SK-N-SH treated with all-trans-retinoic acid at 6 μM for 48 hours (cell line): ENCODE measurements around the gene ARVCF.

Experiments used
- ATAC-seq: fragments of 200-7000 bp; cut with Tn5 transposase; 3 replicates; pipeline ENCODE4 v1.9.1; 2020; ENCODE audit warnings: mild to moderate bottlenecking, moderate library complexity
- ARNTL ChIP-seq: fragments of 450-650 bp; formaldehyde crosslinking; IDR thresholded peaks from 2 replicates; pipeline ENCODE4 v1.5.0; 2020; ENCODE audit warnings: low read depth, mild to moderate bottlenecking, moderate library complexity, borderline replicate concordance
- BACH2 ChIP-seq: fragments of 250-450 bp; sonication (Bioruptor Pico); IDR thresholded peaks from 2 replicates; pipeline ENCODE4 v1.9.0; 2021; ENCODE audit warnings: mild to moderate bottlenecking, borderline replicate concordance
- CREB5 ChIP-seq: fragments of 250-450 bp; sonication (Bioruptor Pico); IDR thresholded peaks from 2 replicates; pipeline ENCODE4 v1.5.1; 2020; ENCODE audit warnings: low read depth, mild to moderate bottlenecking, moderate library complexity
- CSDC2 ChIP-seq: fragments of 250-450 bp; sonication (Bioruptor Pico); IDR thresholded peaks from 2 replicates; pipeline ENCODE4 v1.5.0; 2020; ENCODE audit warnings: mild to moderate bottlenecking, moderate library complexity
- CSRNP3 ChIP-seq: fragments of 250-450 bp; sonication (Bioruptor Pico); IDR thresholded peaks from 2 replicates; pipeline ENCODE4 v1.5.1; 2021; ENCODE audit warnings: mild to moderate bottlenecking, moderate library complexity
- ESRRG ChIP-seq: fragments of 250-450 bp; sonication (Bioruptor Pico); IDR thresholded peaks from 2 replicates; pipeline ENCODE4 v1.6.1; 2021; ENCODE audit warnings: mild to moderate bottlenecking
- OSR1 ChIP-seq: fragments of 250-450 bp; sonication (Bioruptor Pico); IDR thresholded peaks from 2 replicates; pipeline ENCODE4 v1.8.0; 2022; ENCODE audit warnings: moderate library complexity, mild to moderate bottlenecking, inconsistent platforms
- PATZ1 ChIP-seq: fragments of 250-450 bp; sonication (Bioruptor Pico); IDR thresholded peaks from 2 replicates; pipeline ENCODE4 v1.8.0; 2020; ENCODE audit warnings: mild to moderate bottlenecking, moderate library complexity, borderline replicate concordance
- RARB ChIP-seq: fragments of 250-450 bp; sonication (Bioruptor Pico); IDR thresholded peaks from 2 replicates; pipeline ENCODE4 v1.8.0; 2021; ENCODE audit warnings: mild to moderate bottlenecking, moderate library complexity
- SNAI2 ChIP-seq: fragments of 250-450 bp; sonication (Bioruptor Pico); IDR thresholded peaks from 2 replicates; pipeline ENCODE4 v1.5.0; 2020; ENCODE audit warnings: mild to moderate bottlenecking, moderate library complexity
- TCF4 ChIP-seq: fragments of 250-450 bp; sonication (Bioruptor Pico); IDR thresholded peaks from 2 replicates; pipeline ENCODE4 v1.8.0; 2021; ENCODE audit warnings: mild to moderate bottlenecking, moderate library complexity, borderline replicate concordance
- ZC3H10 ChIP-seq: fragments of 250-450 bp; sonication (Bioruptor Pico); IDR thresholded peaks from 2 replicates; pipeline ENCODE4 v1.5.1; 2021; ENCODE audit warnings: mild to moderate bottlenecking, moderate library complexity
- ZFP3 ChIP-seq: fragments of 250-450 bp; sonication (Bioruptor Pico); IDR thresholded peaks from 2 replicates; pipeline ENCODE4 v1.5.0; 2020; ENCODE audit warnings: mild to moderate bottlenecking, moderate library complexity
- ZNF565 ChIP-seq: fragments of 450-650 bp; formaldehyde crosslinking; conservative IDR thresholded peaks from 2 replicates; pipeline ENCODE4 v1.5.0; 2020; ENCODE audit warnings: low read depth, mild to moderate bottlenecking, moderate library complexity
- ZNF70 ChIP-seq: fragments of 450-650 bp; formaldehyde crosslinking; IDR thresholded peaks from 2 replicates; pipeline ENCODE4 v1.5.0; 2020; ENCODE audit warnings: mild to moderate bottlenecking, moderate library complexity
- ZNF8 ChIP-seq: fragments of 450-650 bp; formaldehyde crosslinking; IDR thresholded peaks from 2 replicates; pipeline ENCODE4 v1.5.0; 2020; ENCODE audit warnings: mild to moderate bottlenecking, moderate library complexity
- TF ChIP-seq, protein P1 (sequence below): fragments of 250-450 bp; sonication (Bioruptor Pico); IDR thresholded peaks from 2 replicates; pipeline ENCODE4 v1.8.0; 2021; ENCODE audit warnings: low read depth, mild to moderate bottlenecking, moderate library complexity, borderline replicate concordance
- TF ChIP-seq, protein P2 (sequence below): fragments of 250-450 bp; sonication (Bioruptor Pico); IDR thresholded peaks from 2 replicates; pipeline ENCODE4 v1.5.0; 2020; ENCODE audit warnings: mild to moderate bottlenecking, moderate library complexity

Gene ARVCF

DNA sequence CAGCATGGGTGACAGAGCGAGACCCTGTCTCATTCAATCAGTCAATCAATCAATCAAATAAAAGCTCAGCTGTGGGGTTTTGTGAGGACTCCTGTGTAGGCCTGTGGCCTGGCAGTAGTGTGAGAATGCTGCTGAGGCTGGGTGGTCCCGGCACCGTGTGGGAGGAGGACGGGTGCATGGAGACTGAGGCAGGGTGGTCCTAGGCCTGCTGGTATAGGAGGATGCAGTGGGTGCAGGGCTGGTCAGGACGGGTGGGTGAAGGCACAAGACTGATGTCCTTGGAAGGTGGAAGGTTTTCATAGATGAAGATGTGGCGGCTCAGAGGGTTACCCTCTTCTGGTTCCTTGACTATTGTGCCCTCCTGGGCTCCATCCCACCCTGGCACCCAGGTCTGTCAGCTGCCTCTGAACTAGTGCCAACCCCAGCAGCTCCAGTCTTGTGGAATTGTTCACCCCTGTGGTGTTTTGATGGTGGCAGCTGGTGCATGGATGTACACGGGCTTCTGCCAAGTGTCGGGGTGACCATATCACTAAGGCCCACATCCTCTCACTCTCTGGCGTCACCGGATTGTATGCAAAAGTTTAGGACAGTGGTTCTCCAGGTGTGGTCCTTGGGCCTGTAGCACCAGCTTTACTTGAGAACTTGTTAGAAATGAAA, 28.0 kb upstream of the ARVCF start:
- TF ChIP-seq, protein P1, sequence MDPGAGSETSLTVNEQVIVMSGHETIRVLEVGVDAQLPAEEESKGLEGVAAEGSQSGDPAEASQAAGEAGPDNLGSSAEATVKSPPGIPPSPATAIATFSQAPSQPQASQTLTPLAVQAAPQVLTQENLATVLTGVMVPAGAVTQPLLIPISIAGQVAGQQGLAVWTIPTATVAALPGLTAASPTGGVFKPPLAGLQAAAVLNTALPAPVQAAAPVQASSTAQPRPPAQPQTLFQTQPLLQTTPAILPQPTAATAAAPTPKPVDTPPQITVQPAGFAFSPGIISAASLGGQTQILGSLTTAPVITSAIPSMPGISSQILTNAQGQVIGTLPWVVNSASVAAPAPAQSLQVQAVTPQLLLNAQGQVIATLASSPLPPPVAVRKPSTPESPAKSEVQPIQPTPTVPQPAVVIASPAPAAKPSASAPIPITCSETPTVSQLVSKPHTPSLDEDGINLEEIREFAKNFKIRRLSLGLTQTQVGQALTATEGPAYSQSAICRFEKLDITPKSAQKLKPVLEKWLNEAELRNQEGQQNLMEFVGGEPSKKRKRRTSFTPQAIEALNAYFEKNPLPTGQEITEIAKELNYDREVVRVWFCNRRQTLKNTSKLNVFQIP (CRISPR knock-in tag) = no peak
- TF ChIP-seq ARNTL (no peak), OSR1 (no peak)
- TF ChIP-seq, protein P2, sequence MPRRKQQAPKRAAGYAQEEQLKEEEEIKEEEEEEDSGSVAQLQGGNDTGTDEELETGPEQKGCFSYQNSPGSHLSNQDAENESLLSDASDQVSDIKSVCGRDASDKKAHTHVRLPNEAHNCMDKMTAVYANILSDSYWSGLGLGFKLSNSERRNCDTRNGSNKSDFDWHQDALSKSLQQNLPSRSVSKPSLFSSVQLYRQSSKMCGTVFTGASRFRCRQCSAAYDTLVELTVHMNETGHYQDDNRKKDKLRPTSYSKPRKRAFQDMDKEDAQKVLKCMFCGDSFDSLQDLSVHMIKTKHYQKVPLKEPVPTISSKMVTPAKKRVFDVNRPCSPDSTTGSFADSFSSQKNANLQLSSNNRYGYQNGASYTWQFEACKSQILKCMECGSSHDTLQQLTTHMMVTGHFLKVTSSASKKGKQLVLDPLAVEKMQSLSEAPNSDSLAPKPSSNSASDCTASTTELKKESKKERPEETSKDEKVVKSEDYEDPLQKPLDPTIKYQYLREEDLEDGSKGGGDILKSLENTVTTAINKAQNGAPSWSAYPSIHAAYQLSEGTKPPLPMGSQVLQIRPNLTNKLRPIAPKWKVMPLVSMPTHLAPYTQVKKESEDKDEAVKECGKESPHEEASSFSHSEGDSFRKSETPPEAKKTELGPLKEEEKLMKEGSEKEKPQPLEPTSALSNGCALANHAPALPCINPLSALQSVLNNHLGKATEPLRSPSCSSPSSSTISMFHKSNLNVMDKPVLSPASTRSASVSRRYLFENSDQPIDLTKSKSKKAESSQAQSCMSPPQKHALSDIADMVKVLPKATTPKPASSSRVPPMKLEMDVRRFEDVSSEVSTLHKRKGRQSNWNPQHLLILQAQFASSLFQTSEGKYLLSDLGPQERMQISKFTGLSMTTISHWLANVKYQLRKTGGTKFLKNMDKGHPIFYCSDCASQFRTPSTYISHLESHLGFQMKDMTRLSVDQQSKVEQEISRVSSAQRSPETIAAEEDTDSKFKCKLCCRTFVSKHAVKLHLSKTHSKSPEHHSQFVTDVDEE (CRISPR knock-in tag) = no peak
- no peak for ATAC-seq

DNA sequence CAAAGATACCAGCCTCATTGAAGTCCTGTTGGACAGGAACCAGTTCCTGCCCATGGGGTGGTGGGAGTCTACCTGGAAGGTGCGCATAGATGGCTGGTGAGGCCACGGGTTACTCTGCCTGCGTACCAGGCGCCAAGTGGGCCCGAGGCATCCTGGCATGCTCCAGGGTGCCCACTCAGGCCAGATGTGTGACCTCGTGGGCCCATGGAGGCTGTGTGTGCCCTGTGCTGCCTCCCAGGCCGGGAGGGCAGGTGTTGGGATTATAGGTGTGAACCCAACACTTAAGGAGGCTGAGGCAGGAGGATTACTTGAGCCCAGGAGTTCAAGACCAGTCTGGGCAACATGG, 27.3 kb upstream of the ARVCF start:
- TF ChIP-seq ZFP3 (CRISPR knock-in tag) = no peak
- no peak for TF ChIP-seq RARB (CRISPR knock-in tag)
- TF ChIP-seq ARNTL = no peak
- TF ChIP-seq OSR1 = no peak
- TF ChIP-seq, protein P1 (CRISPR knock-in tag) = no peak
- no peak for TF ChIP-seq CSRNP3 (CRISPR knock-in tag)
- no peak for TF ChIP-seq PATZ1 (CRISPR knock-in tag)
- TF ChIP-seq BACH2 (CRISPR knock-in tag) = no peak
- no peak for TF ChIP-seq SNAI2 (CRISPR knock-in tag)
- TF ChIP-seq ZC3H10 (CRISPR knock-in tag) = no peak
- no peak for TF ChIP-seq CREB5 (CRISPR knock-in tag)
- no peak for TF ChIP-seq ESRRG (CRISPR knock-in tag)
- no peak for TF ChIP-seq ZNF565 (CRISPR knock-in tag)
- no peak for TF ChIP-seq ZNF70 (CRISPR knock-in tag)
- TF ChIP-seq ZNF8 (CRISPR knock-in tag) = no peak
- ATAC-seq = no peak

DNA sequence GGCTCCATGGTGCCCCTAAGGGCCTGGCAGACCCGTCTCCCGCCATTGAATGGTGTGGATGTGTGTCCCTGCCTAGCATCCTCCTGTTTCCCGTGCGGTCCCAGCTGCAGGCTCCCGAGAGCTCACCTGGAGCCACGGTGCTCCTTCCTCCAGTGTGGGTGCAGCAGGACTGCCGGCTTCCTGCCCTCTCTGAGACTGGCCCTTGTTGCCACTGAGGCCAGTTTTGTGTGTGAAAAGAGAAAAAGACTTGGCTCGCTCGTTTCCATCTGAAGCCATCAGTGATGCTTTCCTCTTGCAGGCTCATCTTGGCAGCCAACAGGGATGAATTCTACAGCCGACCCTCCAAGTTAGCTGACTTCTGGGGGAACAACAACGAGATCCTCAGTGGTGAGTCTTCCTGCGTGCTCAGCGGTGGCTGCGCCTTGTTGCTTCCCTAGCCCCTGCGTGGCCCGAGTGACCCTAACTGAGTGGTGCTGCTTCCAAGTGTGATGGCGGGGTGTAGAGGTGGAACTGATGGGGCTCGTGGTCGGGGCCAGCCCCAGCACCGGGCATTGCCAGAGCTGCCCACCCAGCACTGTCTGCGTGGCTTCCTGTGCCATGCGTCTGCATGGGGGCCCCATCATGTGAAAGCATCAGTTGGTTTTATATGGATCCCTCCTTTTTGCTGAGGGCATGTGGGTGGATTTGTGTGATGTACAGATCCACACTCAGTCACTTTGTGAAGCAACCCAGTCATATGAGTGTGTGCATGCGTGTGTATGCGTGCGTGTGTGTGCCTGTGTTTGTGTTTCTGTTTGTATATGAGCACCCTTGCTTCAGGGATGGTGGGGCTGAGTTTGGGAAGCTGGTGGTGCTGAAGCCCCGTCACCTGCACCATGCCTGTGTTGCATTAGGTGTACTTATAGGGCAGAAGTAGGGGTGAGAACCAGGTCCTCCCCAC, 26.7 kb upstream of the ARVCF start:
- no peak for ATAC-seq
- TF ChIP-seq CSDC2 (CRISPR knock-in tag) (no peak), TCF4 (CRISPR knock-in tag) (no peak), ZNF70 (CRISPR knock-in tag) (no peak), CSRNP3 (CRISPR knock-in tag) (no peak), SNAI2 (CRISPR knock-in tag) (no peak)
- TF ChIP-seq, protein P2 (CRISPR knock-in tag) = no peak
- TF ChIP-seq, all 23 proteins: peak for 0
